ENCODE data around the gene ZNF599. TPM values are rescaled to one million over a fixed set of nuclear protein-coding genes. Genes with fewer than 3 reads are reported as not detected.

Gene ZNF599
- total RNA-seq: 3.3 and 6.5 TPM in 2 replicates

DNA sequence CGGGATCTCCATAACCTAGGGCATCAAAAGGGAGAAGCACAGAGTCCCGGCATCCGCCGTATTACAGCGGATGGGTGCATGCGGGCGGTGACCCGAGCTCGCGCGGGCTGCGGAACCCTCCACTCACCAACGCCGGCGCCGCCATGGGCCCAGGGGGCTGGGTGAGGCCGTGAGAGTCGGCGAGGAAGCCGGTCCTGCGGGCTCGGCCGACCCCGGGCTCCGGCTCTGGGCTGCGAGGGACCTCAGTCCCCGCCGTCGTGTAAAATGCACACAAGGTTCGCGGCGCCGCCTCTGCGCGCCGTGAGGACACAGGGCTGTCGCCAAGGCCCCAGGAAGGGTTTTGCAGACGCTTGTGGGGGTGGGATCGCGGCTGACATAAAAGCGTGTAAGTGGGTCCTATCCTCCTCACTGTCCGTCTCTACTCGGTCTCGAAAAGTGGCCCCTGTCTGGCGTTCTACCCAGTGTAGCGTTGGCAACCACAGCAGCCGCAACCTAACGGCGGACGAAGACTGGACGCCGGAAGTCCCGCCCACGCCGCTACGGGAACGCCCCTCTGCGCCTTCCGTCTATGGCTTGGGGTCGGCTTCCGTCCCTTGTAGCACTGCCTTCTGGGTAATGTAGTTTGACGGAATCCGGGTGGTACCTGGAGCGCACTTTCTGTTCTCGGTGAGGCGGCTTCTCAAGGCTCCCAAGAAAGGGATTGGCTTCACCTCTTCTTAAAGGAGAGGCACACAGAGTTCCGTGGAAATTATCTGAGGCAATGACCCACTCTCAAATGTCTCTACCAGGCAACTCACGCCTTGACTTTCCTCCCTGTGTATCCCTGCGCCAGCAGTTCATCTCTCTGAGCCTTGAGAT is at the start of gene ZNF599:
ZNF599 (minus strand) TSS at position 519 of the 858 bp plus-strand sequence; CDS start at position 145, 374 bp downstream.

DNA sequence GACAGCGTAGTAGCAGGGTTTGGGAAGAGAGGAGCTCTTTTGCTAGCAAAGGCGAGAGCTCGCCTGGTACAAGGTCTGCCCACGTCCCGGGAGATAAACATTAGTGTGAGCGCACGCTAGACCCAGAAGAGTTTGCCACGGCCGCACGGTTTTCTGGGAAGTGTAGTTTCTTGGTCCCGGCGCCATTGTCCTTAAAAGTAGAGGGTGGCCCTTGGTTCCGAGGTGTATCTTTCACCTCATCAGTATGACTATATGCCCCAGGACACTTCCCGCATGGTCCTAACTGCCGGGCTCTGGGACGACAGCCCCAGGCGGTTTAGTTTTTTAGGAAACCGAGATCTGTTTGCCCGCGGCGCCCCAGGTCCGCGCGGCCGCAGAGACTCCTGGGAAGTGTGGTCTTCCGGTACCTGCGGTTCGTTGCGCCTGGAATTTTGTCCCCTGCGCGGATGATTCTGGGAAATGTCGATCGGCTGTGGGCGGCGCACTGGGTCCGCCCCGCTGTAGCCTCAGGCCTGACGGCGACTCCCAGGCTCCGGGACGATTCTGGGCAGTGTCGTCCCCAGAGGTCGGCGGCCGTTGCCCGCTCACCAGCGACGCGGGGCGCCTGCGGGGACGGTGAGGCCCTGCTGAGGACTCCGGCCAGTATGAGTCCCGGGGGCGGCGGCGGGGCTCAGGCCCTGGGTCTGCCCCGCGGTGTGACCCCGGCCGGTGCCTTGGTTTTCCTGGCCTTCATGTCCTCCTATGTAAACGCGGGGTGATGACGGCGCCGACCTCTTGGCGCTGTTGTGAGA is 39.1 kb downstream of the ZNF599 start, which contains the start of gene ZNF181:
ZNF181 (plus strand) TSS at position 498 of the 791 bp plus-strand sequence. CDS start 795 bp downstream, outside the sequence.

Other genes with a start within 250 kb of the ZNF599 start
- gene SCGB2B2, start 96.1 kb downstream of the ZNF599 start, total RNA-seq: not detected in 2 replicates
- 5.0 and 5.5 TPM in 2 replicates for gene ZNF302, start 95.5 kb downstream of the ZNF599 start, total RNA-seq
- gene ZNF181, start 39.0 kb downstream of the ZNF599 start, total RNA-seq: 7.1 and 8.1 TPM in 2 replicates
- gene ZNF30, start 153.7 kb upstream of the ZNF599 start, total RNA-seq: 0.99 and 1.3 TPM in 2 replicates
- 1.1 and 2.1 TPM in 2 replicates for gene ZNF792, start 191.0 kb upstream of the ZNF599 start, total RNA-seq
- gene GRAMD1A, start 227.1 kb upstream of the ZNF599 start, total RNA-seq: 38.8 and 39.9 TPM in 2 replicates

All from airway epithelial cell (primary cell).